GM21360 (cell line): ENCODE measurements around the gene NOD1.
"Not testable (repeated sequence)": the region's sequence is repeated elsewhere in the genome, so short reads cannot be mapped to it uniquely, and the experiment has no call there.

Source experiments
- ATAC-seq: cut with Tn5 transposase; IDR thresholded peaks from one replicate; pipeline ENCODE4 v1.9.1; 2021; ENCODE audit warnings: mild to moderate bottlenecking, moderate library complexity; ENCODE audit not compliant: unreplicated experiment

NOD1 gene

DNA sequence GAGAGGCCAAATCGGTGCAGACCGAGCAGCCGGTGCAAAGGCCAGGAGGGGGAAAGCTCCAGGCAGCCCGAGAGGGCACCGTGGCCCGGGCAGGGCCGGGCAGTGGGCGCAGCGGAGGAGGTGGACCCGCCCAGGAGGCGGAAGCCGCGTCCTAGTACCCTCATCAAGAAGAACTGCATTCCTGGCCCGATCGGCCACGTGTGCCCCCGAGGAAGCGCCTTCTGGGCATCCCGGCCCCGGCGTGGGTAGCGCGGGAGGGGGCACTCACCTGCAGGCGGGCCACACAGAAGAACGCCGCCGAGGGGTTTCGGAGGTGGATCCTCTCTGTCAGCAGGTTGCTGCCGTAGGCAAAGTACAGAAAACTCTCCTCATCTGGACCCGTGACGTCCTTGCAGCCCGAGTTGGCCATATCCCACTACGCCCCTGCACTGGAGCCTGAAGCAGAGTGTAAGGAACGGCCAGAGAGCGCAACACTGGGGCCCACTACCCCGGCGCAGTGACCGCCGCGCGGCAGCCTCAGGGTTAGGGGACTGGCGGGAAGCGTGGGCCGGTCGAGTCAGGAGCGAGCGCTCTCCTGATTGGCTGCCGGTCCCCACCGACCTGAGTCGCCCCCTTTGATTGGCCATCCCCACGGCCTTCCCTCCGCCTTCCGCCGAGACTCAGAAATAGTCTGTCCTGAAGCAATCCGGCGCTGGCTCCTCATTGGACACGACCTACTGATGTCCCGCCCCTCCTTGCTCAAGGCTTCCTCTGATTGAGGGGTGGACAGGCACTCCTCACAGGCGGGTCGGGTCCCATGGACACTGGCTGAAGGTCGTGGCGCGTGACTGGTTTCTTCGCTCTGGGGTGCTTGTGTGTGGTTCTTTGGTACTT lies 26.0 kb upstream of the NOD1 start, which contains the start of gene GGCT:
Gene GGCT, minus strand, starts transcription at position 529 of the 873 bp plus-strand sequence. Its CDS starts 120 bp downstream, at position 409.
- ATAC-seq: peak; percentile 97

DNA sequence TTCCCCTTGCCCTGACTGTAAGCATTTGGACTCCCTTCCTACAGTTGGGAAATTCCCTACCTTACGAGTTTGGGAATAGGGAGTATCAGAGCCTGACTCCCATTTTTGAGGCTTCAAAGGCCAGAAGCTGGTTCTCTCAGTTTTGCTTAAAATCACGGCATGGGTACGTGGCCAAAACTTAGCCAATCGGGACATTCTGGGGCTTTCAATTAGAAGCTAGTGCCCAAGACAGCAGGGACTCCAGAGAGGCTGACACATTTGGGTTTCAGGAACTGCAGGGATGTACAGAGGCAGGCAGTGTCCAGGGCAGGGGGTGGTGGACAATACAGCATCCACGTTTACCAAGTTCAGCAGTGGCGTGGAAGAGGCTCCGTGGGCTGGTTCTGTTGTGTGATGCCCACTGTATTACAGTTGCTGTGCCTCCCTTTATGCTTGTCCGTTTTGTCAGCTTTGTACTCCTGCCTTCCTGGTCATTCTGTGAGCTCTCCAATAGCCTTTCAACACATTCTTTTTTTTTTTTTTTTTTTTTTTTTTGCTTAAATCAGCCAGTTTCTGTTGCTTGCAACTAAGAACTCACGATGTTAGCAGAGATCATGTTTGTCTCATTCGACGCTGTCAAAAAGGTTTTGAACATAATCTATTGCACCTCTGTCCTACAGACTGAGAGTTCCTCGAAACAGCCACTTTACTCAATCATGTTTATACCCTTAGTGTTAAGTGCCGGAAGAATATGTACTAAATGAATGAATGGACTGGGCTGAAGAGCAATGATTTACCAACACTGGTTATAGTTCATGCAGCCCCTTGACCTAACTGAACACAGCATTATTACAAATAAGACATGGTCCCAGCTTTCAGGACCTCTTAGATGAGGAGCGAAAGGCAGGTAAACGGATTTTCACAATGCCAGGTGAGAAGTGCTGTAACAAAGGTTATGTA lies 25.0 kb upstream of the NOD1 start:
- no peak for ATAC-seq

DNA sequence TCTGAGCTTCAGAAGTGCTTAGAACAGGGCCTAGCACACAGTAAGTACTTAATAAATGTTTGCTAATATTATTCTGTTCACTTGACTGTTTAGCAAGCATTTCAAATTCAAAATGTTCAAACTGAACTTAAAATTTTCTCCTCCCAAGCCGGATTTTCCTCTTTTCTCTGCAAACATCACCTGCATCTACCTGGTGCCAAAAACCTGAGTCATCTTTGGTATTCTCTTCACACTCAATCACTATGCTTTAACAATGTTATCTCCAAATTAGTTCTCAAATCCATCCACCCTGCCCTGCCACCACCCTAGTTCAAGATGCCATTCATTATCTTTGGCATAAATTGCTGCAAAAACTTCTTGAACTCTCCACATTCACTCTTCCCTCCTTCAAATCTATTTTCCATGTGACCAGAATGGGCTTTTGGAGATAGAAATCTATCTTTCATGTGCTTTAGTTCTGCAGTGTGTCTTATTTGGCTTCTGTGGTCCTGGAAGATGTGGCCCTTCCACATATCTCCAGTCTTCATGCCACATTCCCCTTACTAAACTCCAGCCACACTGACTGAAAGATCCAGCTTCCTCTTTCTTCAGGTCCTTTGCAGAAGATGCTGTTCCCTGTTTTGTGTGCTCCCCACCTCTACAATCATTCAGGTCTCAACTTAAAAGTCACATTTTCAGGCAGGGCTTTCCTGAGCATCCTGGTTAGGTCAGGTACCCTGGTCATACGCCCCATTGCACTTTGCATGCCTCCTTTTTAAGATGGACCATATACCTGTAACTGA lies 24.1 kb upstream of the NOD1 start:
- no peak for ATAC-seq

DNA sequence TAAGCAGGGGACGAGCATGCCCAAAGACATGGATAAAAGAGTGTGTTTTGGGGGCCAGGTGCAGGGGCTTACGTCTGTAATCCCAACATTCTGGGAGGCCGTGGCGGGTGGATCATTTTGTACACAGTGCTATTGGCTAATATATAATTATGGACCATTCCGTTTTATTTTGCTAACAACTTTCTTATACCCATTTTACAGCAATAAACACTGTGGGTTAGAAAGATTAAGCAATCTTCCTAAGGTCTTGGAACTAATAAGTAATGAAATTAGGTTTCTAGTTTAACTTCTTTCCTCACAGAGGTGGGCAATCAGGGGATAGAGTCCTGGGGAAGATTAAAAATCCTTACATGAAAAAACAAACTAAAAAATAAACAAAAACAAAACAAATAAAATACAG lies 22.7 kb upstream of the NOD1 start:
- ATAC-seq: no peak

DNA sequence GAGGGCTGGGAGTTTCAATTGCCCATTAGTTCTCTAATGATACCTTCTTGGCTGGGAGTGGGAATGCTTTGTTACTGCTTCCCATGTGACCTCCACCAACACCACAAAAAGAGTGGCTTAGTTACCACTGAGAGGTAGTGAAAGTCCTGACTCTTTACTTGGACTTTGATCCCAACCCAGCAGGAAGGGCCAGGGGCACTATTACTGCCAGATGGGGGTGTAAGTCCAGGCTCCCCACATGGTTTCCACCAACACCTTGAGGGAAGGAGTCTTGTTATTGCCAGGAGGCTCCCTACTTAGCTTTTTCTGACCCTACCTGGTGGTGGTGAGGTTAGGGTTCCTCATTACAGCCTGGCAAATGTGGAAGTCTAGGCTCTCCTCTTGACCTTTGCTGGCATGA lies 14.6 kb upstream of the NOD1 start:
- no peak for ATAC-seq

DNA sequence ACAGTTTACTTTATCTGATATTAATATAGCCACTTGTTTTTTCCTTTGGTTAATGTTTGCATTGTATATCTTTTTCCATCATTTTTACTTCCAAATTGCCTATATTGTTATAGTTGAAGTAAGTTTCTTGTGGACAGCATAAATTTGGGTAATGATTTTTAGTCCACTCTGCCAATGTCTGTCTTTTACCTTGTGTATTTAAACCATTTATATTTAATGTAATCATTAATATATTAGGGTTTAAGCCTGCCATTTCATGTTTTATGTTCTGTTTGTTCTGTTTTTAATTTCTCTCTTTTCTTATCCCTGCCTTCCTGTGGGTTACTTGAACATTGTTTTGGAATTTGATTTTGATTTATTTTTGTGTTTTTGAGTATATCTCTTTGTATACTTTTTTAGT lies 12.8 kb upstream of the NOD1 start:
- ATAC-seq: no peak

DNA sequence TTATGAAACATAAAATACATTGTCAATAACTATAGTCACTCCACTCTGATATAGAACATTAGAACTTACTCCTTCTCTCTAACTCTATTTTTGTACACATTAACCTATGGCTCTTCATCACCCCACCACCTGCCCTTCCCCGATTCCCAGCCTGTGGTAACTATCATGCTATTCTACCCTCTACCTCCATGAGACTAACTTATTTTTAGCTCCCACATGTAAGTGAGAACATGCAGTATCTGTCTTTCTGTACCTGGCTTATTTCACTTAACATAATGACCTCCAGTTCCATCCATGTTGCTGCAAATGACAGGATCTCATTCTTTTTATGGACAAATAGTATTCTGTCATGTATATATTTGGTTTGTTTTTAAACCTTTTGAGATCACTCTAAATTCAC lies 8.8 kb upstream of the NOD1 start:
- ATAC-seq: no peak

DNA sequence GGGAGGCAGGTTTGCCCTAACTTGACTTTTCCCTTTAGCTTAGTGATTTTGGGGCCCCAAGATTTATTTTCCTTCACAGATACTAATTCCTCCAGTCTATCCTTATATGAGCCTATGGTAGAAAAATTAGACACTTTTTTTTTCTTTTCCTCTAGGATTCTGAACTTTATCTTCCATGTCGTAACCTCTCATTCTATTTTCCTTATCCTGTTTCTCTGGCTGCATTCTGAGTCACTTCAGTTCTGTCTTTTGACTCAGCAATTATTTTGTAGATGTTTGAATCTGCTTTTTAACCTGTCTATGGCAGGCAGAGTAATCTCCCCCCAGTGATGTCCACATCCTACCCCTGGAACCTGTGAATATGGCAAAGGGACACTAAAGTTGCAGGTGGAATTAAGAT lies 7.1 kb upstream of the NOD1 start:
- no peak for ATAC-seq

DNA sequence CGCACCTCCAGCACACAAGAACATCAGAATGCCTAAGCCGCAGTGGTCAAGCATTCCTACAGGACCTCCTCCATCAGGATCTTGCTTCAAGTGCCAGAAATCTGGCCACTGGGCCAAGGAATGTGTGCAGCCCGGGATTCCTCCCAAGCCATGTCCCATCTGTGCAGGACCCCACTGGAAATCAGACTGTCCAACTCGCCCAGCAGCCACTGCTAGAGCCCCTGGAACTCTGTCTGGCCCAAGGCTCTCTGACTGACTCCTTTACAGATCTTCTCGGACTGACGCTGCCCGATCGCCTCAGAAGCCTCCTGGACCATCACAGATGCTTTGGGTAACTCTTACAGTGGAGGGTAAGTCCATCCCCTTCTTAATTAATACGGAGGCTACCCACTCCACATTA lies 2.8 kb upstream of the NOD1 start:
- ATAC-seq: not testable (repeated sequence)

DNA sequence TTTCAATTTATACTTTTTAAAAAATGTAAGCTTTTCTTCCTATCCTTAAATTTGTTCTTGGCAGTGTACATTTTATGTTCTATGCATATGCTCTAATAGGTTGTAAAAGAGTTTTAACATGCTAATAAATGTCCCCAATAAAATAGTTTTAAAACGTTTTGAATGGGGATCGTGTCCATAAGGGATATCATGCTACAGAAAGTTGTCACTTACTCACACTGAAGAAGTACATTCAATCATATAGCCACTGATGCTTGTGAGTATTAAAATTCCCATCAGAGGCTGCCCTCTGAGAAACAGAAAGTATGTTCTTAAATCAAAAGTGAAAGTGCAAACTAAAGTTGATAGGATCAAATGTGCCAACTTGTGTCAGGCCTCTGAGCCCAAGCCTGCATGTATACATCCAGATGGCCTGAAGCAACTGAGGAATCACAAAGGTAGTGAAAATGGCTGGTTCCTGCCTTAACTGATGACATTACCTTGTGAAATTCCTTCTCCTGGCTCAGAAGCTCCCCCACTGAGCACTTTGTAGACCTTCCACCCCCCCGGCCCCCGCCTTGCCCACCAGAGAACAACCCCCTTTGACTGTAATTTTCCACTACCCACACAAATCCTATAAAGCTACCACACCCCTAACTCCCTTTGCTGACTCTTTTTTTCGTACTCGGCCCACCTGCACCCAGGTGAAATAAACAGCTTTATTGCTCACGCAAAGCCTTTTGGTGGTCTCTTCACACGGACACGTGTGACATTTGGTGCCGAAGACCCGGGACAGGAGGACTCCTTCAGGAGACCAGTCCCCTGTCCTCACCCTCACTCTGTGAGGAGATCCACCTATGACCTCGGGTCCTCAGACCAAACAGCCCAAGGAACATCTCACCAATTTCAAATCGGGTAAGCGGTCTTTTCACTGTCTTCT lies 877 bp upstream of the NOD1 start:
- ATAC-seq: no peak

DNA sequence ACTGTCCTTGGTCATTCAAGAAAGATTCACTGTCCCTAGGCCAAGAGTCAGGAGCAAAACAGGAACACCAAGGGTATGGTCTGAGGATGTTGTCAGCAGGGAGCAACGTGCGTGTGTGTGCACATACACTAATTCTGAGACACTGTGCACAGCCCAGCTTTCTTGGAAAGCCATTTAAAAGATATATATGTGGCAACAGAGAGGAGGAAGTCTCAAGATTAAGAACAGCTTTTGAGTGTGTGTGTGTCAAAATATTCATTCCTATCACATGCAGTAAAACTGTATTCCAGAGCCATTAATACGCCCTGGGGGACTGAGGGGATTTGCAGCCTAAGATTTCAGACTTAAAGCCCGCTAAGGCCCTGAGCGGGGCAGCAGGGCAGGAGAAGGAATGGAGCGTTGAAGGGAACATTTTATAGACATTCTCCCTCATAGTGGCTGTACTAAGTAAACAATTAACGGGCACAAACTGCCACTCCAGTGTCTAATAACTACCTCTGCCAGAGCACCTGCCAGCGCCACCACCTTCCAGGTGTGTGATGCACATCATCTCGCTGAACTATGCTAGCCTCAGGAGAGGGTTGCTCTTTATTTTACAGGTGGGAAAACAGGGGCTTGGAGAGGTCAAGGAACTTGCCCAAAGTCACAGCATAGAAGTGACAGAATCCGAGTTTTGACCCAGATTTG lies 2.0 kb downstream of the NOD1 start:
- ATAC-seq: no peak

DNA sequence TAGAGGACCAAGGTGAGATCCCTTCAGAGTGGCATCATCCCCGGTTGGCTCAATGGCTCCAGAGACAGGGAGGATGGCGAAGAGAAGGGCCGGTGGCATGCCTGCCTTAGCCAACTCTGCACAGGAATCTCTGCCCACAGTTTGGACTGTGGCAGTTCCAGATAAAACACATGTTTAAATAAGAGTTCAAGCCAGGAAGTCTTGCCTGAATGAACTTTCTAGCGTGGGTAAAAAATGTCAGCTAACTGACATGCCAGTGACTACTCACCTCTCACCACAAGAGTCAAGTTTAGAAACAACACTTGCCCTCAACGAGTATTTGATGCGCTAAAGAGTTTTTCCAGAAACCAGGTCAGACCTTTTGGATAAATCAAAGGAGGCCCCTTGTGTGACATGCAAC lies 3.0 kb downstream of the NOD1 start:
- ATAC-seq: no peak

DNA sequence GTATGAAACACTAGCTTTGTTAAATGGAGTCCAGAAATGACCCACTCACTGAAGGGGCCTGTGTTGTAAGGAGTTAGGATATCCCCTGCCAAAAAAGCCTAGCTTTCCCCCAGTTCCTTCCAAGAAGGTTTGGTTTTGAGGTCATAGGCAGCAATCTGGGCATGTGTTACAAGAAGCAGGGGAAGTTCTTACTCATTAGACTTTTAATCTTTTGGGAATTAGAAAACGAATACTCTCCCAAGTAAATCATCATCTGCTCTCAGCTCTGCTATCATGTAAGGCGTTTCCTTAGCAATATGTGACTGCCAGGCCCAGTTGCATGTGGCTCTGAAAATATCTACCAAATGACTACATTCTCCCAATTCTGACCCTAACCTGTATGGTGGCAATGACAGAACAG lies 3.7 kb downstream of the NOD1 start:
- ATAC-seq: no peak

DNA sequence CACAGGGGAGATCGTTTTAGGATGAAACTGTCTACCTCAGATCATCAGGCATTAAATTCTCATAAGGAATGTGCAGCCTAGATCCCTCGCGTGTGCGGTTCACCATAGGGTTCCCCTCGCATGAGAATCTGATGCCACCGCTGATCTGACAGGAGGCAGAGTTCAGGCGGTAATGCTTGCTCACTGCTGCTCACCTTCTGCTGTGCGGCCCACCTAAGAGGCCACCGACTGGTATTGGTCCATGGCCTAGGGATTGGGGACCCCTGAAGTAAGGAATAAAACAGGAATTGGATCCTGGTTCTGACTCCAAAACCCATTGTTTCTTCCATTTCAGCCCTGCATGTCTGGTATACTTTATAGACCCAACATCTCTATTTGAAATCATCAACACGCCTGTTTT lies 4.1 kb downstream of the NOD1 start:
- no peak for ATAC-seq

DNA sequence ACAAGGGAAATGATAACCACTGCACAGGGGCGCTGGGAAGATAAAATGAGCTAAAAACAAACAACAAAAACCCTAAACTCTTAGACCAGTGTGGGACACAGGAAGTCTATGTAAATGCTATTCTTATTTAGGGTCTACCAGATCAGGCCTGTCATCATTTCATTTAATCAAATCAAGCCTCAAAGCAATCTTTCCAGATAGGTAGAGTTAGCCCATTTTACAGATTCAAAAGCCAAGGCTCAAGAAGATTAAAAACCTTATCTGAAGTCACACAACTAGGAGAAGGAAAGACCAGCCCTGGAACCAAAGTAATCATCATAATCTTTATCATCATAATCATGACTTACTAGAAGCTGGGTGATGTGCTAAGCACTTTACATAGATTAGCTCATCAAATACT lies 4.7 kb downstream of the NOD1 start:
- ATAC-seq: no peak

DNA sequence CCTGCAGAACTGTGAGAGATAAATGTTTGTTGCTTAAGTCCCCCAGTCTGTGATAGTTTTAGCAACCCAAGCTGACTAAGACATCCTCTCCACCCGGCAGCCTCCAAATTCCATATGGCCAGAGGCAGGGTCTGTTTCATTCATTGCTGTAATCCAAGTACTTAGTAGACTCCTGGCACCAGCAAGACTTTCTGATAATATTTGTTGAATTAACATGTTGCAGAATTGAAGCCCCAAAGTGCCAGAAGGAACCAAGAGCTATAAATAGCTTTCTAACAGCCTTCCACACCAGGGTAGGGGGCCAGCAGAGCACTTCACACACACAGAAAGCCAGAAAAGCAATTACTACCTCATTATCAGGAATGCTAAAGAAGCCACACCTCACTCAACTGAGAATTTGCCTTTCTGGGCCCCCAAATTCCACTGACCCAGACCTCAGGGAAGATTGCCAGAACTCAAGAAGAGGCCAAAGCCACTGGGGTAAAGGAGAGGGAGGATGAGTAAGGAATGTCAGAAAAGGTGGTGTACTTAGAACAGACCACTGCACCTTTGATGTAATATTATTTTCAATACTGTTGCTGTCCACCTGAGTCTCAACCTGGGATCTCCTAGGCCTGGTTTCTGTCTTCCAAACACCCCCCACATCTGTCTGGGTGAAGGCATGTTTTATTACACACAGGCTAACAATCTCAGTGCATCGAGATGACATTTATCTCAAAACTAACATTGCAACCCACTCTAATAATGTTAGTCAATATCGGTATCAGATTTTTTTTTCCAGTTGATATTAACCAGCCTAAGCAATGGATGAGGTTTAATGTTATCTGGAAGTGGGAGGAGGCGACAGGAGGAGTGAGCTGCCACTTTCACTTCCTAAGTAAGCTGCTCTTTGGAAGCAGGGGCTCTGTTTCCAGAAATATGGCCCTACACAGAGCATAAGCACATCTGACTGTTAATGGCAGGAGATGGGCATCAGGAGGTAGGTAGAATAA lies 5.5 kb downstream of the NOD1 start:
- ATAC-seq: no peak

DNA sequence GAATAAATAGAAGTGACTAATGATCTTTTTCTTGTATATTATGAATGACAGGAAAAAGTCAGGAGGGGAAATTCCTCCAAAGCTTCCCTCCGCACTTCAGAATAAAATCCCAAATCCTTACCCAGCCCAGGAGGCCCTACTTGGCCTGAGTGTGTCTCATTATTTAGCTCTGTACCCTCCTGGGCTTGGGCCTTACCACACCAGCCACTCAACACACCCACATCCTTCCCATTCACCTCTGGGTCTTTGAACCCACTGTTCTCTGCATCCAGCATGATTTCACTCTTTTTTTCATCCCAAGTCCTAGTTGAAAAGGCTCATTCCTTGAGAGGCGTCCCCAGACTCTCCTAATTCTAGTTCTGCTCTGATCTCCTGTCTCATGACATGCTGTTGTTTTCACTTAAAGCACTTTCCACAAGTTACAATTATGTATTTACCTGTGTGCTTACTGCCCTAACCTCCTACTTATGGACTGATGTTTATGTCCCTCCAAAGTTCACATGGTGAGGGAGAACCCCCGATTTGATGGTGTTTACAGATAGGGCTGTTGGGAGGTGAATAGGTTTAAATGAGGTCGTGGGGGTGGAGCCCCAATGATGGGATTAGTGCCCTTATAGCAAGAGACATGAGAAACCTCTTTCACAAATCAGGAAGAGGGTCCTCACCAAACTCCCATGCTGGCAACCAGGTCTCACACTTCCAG lies 6.4 kb downstream of the NOD1 start:
- no peak for ATAC-seq

DNA sequence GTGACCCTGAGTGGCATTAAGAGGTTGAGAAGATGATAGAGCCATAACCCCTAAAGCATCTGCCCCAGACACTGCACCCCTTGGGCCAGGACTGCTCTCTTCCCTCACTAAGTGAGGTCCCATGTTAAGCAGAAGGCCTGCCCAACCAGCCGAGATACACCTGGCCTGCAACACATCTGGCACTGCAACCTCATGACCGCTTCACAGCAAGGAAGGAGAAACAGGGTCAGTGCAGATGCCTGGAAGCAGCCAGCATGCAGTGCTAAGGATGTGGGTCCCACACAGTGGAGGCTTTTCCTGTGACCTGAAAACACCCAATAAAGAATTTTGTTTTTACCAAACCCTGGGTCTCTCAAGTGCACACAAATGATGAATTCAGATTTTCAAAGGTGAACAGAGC lies 7.4 kb downstream of the NOD1 start:
- ATAC-seq: no peak
